WTC11 (cell line): Measurements from ENCODE around the gene NENF. TPM values are rescaled to one million over a fixed set of nuclear protein-coding genes. Genes with fewer than 3 reads are reported as not detected.

ENCODE experiments used
- ATAC-seq: fragments of 200-7000 bp; cut with Tn5 transposase; 2 replicates; pipeline ENCODE4 v1.10.0; 2021; ENCODE audit warnings: mild to moderate bottlenecking, moderate library complexity
- CTCF ChIA-PET: fragments of 300-600 bp; sonication (Branson Sonifier 250); formaldehyde crosslinking; loops from one replicate; lab custom pipeline; 2021; ENCODE audit warnings: antibody characterized with exemption; lab: Charles Lee
- POLR2A ChIA-PET: fragments of 350-600 bp; sonication (Branson Sonifier 250); formaldehyde crosslinking; loops from one replicate; lab custom pipeline; 2021; ENCODE audit warnings: antibody characterized with exemption; lab: Charles Lee
- DNase-seq: peaks from one replicate; pipeline ENCODE4 v3.0.0; 2021; ENCODE audit warnings: low spot score
- H3K27ac Mint-ChIP-seq: 2 replicates; pipeline ENCODE4 v1.8.0; 2021; ENCODE audit warnings: mixed read lengths
- H3K27me3 Mint-ChIP-seq: 2 replicates; pipeline ENCODE4 v1.8.0; 2021; ENCODE audit warnings: low read depth, mild to moderate bottlenecking, moderate library complexity, mixed read lengths
- H3K36me3 Mint-ChIP-seq: 2 replicates; pipeline ENCODE4 v1.8.0; 2021; ENCODE audit warnings: mixed read lengths
- H3K4me1 Mint-ChIP-seq: 2 replicates; pipeline ENCODE4 v1.8.0; 2022; ENCODE audit warnings: mixed read lengths
- H3K4me3 Mint-ChIP-seq: 2 replicates; pipeline ENCODE4 v1.8.0; 2021; ENCODE audit warnings: mild to moderate bottlenecking, moderate library complexity, mixed read lengths
- H3K9me3 Mint-ChIP-seq: 2 replicates; pipeline ENCODE4 v1.8.0; 2021; ENCODE audit warnings: mixed read lengths
- ATF6 ChIP-seq: sonication (generic); formaldehyde crosslinking; IDR thresholded peaks from 2 replicates; pipeline ENCODE4 v1.8.1; 2023; ENCODE audit warnings: mild to moderate bottlenecking, missing genetic modification reagents
- E2F1 ChIP-seq: sonication (generic); formaldehyde crosslinking; IDR thresholded peaks from 2 replicates; pipeline ENCODE4 v1.8.0; 2022; ENCODE audit warnings: mild to moderate bottlenecking, missing genetic modification reagents
- EMX1 ChIP-seq: fragments of 250-450 bp; sonication (Bioruptor Pico); IDR thresholded peaks from 2 replicates; pipeline ENCODE4 v1.8.0; 2021; ENCODE audit warnings: mild to moderate bottlenecking
- GTF2I ChIP-seq: fragments of 250-450 bp; sonication (Bioruptor Pico); conservative IDR thresholded peaks from 2 replicates; pipeline ENCODE4 v1.4.0; 2021; ENCODE audit warnings: mild to moderate bottlenecking
- HMGA2 ChIP-seq: fragments of 250-450 bp; sonication (Bioruptor Pico); IDR thresholded peaks from 2 replicates; pipeline ENCODE4 v1.4.0; 2021; ENCODE audit warnings: mild to moderate bottlenecking, moderate library complexity
- HMGXB4 ChIP-seq: sonication (generic); formaldehyde crosslinking; IDR thresholded peaks from 2 replicates; pipeline ENCODE4 v1.8.1; 2023; ENCODE audit warnings: mild to moderate bottlenecking, moderate library complexity, missing genetic modification reagents
- MLX ChIP-seq: sonication (generic); formaldehyde crosslinking; IDR thresholded peaks from 2 replicates; pipeline ENCODE4 v1.8.1; 2023; ENCODE audit warnings: mild to moderate bottlenecking, missing genetic modification reagents, moderate library complexity
- MYBL2 ChIP-seq: sonication (generic); formaldehyde crosslinking; IDR thresholded peaks from 2 replicates; pipeline ENCODE4 v1.8.1; 2023; ENCODE audit warnings: mild to moderate bottlenecking, moderate library complexity, missing genetic modification reagents
- NFE2L1 ChIP-seq: sonication (generic); formaldehyde crosslinking; IDR thresholded peaks from 2 replicates; pipeline ENCODE4 v1.8.1; 2023; ENCODE audit warnings: missing genetic modification reagents
- OVOL2 ChIP-seq: fragments of 250-450 bp; sonication (Bioruptor Pico); IDR thresholded peaks from 2 replicates; pipeline ENCODE4 v1.9.0; 2021; ENCODE audit warnings: mild to moderate bottlenecking, borderline replicate concordance
- PRDM15 ChIP-seq: sonication (generic); formaldehyde crosslinking; IDR thresholded peaks from 2 replicates; pipeline ENCODE4 v1.8.0; 2022; ENCODE audit warnings: missing genetic modification reagents
- PRRX2 ChIP-seq: fragments of 250-450 bp; sonication (Bioruptor Pico); IDR thresholded peaks from 2 replicates; pipeline ENCODE4 v1.8.0; 2021; ENCODE audit warnings: mild to moderate bottlenecking
- RELA ChIP-seq: sonication (generic); formaldehyde crosslinking; IDR thresholded peaks from 2 replicates; pipeline ENCODE4 v1.8.1; 2022; ENCODE audit warnings: missing genetic modification reagents, mild to moderate bottlenecking, borderline replicate concordance
- SOX15 ChIP-seq: fragments of 250-450 bp; sonication (Bioruptor Pico); IDR thresholded peaks from 2 replicates; pipeline ENCODE4 v1.9.0; 2021; ENCODE audit warnings: mild to moderate bottlenecking
- STAT6 ChIP-seq: sonication (generic); formaldehyde crosslinking; conservative IDR thresholded peaks from 2 replicates; pipeline ENCODE4 v1.8.1; 2023; ENCODE audit warnings: mild to moderate bottlenecking, low read depth, missing genetic modification reagents, moderate library complexity
- TCF7 ChIP-seq: sonication (generic); formaldehyde crosslinking; IDR thresholded peaks from 2 replicates; pipeline ENCODE4 v1.8.0; 2022; ENCODE audit warnings: mild to moderate bottlenecking, low read depth, missing genetic modification reagents, moderate library complexity
- ZNF138 ChIP-seq: sonication (generic); formaldehyde crosslinking; conservative IDR thresholded peaks from 2 replicates; pipeline ENCODE4 v1.8.1; 2022; ENCODE audit warnings: mild to moderate bottlenecking, moderate library complexity, missing genetic modification reagents
- ZNF281 ChIP-seq: sonication (generic); formaldehyde crosslinking; IDR thresholded peaks from 2 replicates; pipeline ENCODE4 v1.8.0; 2023; ENCODE audit warnings: mild to moderate bottlenecking, missing genetic modification reagents
- ZNF416 ChIP-seq: fragments of 250-450 bp; sonication (Bioruptor Pico); IDR thresholded peaks from 2 replicates; pipeline ENCODE4 v1.9.0; 2021; ENCODE audit warnings: mild to moderate bottlenecking, inconsistent platforms
- ZNF671 ChIP-seq: fragments of 250-450 bp; sonication (Bioruptor Pico); IDR thresholded peaks from 2 replicates; pipeline ENCODE4 v1.8.0; 2021; ENCODE audit warnings: mild to moderate bottlenecking
- total RNA-seq: library from RNA; stranded (reverse); gene quantifications from 3 replicates; pipeline ENCODE4 v1.2.3, GENCODE V29; 2021

The NENF gene
- total RNA-seq, 1 experiment from 2014 or later = 27.3 TPM

- Mint-ChIP-seq H3K27ac (no peak overlapping the region; the same call in 1 of the 2 replicates), H3K9me3 (no peaks in the 10 kb centered on the region), H3K4me1 (no peaks in the 10 kb centered on the region), H3K36me3 (peaks cover 3% of the 10 kb centered on the region; the same call in 1 of the 2 replicates), H3K27me3 (no peaks in the 10 kb centered on the region)
- CTCF ChIA-PET = interaction anchor here (0.8 to 2.9 kb wide), 3 partner anchors 14 to 18 kb away, joined by 3 to 15 read pairs (median 5); no protein-coding TSS in a partner anchor
- ATAC-seq (peak; percentile 44), DNase-seq (no peak)
- POLR2A ChIA-PET = interaction anchor here (0.7 kb wide), 1 partner anchor 360 kb away, joined by 3 read pairs; no protein-coding TSS in a partner anchor
- TF ChIP-seq HMGA2 (CRISPR knock-in tag) (no peak), RELA (CRISPR knock-in tag) (no peak), PRRX2 (CRISPR knock-in tag) (no peak), ZNF671 (CRISPR knock-in tag) (no peak), PRDM15 (CRISPR knock-in tag) (no peak), EMX1 (CRISPR knock-in tag) (no peak), TCF7 (no peak), MYBL2 (no peak), E2F1 (no peak), MLX (CRISPR knock-in tag) (no peak), HMGXB4 (CRISPR knock-in tag) (no peak), ZNF416 (no peak), GTF2I (no peak), OVOL2 (no peak), ZNF281 (CRISPR knock-in tag) (no peak)
- TF ChIP-seq, all 79 proteins: peak for 0
- no peak overlapping the region for H3K4me3 Mint-ChIP-seq
These were observed 7.7 kb downstream of the NENF start for GRCh38 chr1:212440419-212440818.

- Mint-ChIP-seq H3K4me3 (no peak overlapping the region), H3K27ac (no peak overlapping the region), H3K9me3 (no peaks in the 10 kb centered on the region), H3K4me1 (no peaks in the 10 kb centered on the region), H3K36me3 (peaks cover 3% of the 10 kb centered on the region; the same call in 1 of the 2 replicates), H3K27me3 (no peaks in the 10 kb centered on the region)
- ChIA-PET POLR2A (no interaction called here), CTCF (interaction anchor here (2.9 kb wide), 1 partner anchor 13 kb away, joined by 15 read pairs; no protein-coding TSS in a partner anchor)
- DNase-seq (no peak), ATAC-seq (no peak)
- TF ChIP-seq NFE2L1 (CRISPR knock-in tag) (no peak), ATF6 (no peak), STAT6 (no peak), ZNF138 (CRISPR knock-in tag) (no peak), MLX (CRISPR knock-in tag) (no peak), SOX15 (CRISPR knock-in tag) (no peak), PRRX2 (CRISPR knock-in tag) (no peak), HMGA2 (CRISPR knock-in tag) (no peak), ZNF416 (no peak)
These were observed 9.7 kb downstream of the NENF start for GRCh38 chr1:212442408-212442807.
